ENCODE data around the gene COPE. TPM values are rescaled to one million over a fixed set of nuclear protein-coding genes. Genes with fewer than 3 reads are reported as not detected.

Gene COPE
- polyA plus RNA-seq, 1 donor (not counting 4 experiments of a cell fraction or from before 2014, with no cell fraction given) = 109 TPM

- no peak overlapping the region for H3K4me3 ChIP-seq (ENCODE audit: control insufficient read depth in 2 of 3, extremely low read depth in 1 of 3, insufficient read depth in 2 of 3, low read depth in 1 of 3, low read length in 3 of 3)
- H4K20me1 ChIP-seq (ENCODE audit: control insufficient read depth, extremely low read depth, insufficient read depth, low read length) = no peaks in the 10 kb centered on the region
- H3K9me1 ChIP-seq (ENCODE audit: control insufficient read depth, extremely low read depth, insufficient read depth, low read length) = no peaks in the 10 kb centered on the region
- H3K36me3 ChIP-seq (ENCODE audit: control insufficient read depth in 2 of 2, extremely low read depth in 1 of 2, insufficient read depth in 2 of 2, low read length in 2 of 2) = peaks cover 0 to 6% of the 10 kb centered on the region in 2 experiments
- FAIRE-seq = no peak
- no peak overlapping the region for H2AFZ ChIP-seq (ENCODE audit: control insufficient read depth, low read length)
- H3K9me3 ChIP-seq (ENCODE audit: control insufficient read depth, low read depth, low read length) = no peaks in the 10 kb centered on the region
- H3K27me3 ChIP-seq (ENCODE audit: control insufficient read depth, extremely low read depth, insufficient read depth, low read length) = peaks cover 35% of the 10 kb centered on the region
- H3K9ac ChIP-seq (ENCODE audit: control insufficient read depth, extremely low read depth, insufficient read depth, low read length) = no peak overlapping the region
- no peak for DNase-seq (ENCODE audit: low read depth, low spot score)
- no peak for TF ChIP-seq CTCF (optimal IDR thresholded peaks at IDR 0.05 in 1 of 3, IDR thresholded peaks at IDR 0.05 in 1 of 3, conservative IDR thresholded peaks at IDR 0.05 in 1 of 3; ENCODE audit: extremely low read depth in 1 of 3, insufficient read depth in 2 of 3, low read length in 3 of 3)
- TF ChIP-seq EZH2 (IDR thresholded peaks at IDR 0.05; ENCODE audit: low read length) = peak; percentile 89
- dilution Hi-C loops (cut with MboI; ENCODE audit: extremely low pct_ligation_motif_present, low sequenced_read_pairs) = no loop called here
- no peak overlapping the region for H3K27ac ChIP-seq (ENCODE audit: control insufficient read depth, insufficient read depth, low read length)
- no peaks in the 10 kb centered on the region for H3K4me1 ChIP-seq (ENCODE audit: control insufficient read depth, extremely low read depth, insufficient read depth, low read length)
- peak overlapping the region; percentile 27 for H3K4me2 ChIP-seq (ENCODE audit: control insufficient read depth, extremely low read depth, insufficient read depth, low read depth, low read length)
- no peaks in the 10 kb centered on the region for H3K79me2 ChIP-seq (ENCODE audit: control insufficient read depth, insufficient read depth, low read length)
Observed at GRCh38 chr19:18896421-18896841, 22.8 kb downstream of the COPE start.

GRCh38 chr19:18895824-18896341, 23.3 kb downstream of the COPE start, which contains the start of gene CERS1:
CERS1 (minus strand) TSS chr19:18896158; CDS start chr19:18896072, 86 bp downstream.
- no peaks in the 10 kb centered on the region for H3K79me2 ChIP-seq (ENCODE audit: control insufficient read depth, insufficient read depth, low read length)
- no peak within 1 kb of the TSS for H3K9ac ChIP-seq (ENCODE audit: control insufficient read depth, extremely low read depth, insufficient read depth, low read length)
- H3K9me1 ChIP-seq (ENCODE audit: control insufficient read depth, extremely low read depth, insufficient read depth, low read length) = no peaks in the 10 kb centered on the region
- peaks cover 35% of the 10 kb centered on the region for H3K27me3 ChIP-seq (ENCODE audit: control insufficient read depth, extremely low read depth, insufficient read depth, low read length)
- peak within 1 kb of the TSS in 1 of 3 experiments; percentile 18 for H3K4me3 ChIP-seq (ENCODE audit: control insufficient read depth in 2 of 3, extremely low read depth in 1 of 3, insufficient read depth in 2 of 3, low read depth in 1 of 3, low read length in 3 of 3)
- no peaks in the 10 kb centered on the region for H4K20me1 ChIP-seq (ENCODE audit: control insufficient read depth, extremely low read depth, insufficient read depth, low read length)
- no peaks in the 10 kb centered on the region for H3K4me1 ChIP-seq (ENCODE audit: control insufficient read depth, extremely low read depth, insufficient read depth, low read length)
- no peak for DNase-seq (ENCODE audit: low read depth, low spot score)
- H3K9me3 ChIP-seq (ENCODE audit: control insufficient read depth, low read depth, low read length) = no peaks in the 10 kb centered on the region
- FAIRE-seq = no peak
- dilution Hi-C loops (cut with MboI; ENCODE audit: extremely low pct_ligation_motif_present, low sequenced_read_pairs) = no loop called here
- no peak for TF ChIP-seq EZH2 (IDR thresholded peaks at IDR 0.05; ENCODE audit: low read length)
- peaks cover 0 to 3% of the 10 kb centered on the region in 2 experiments for H3K36me3 ChIP-seq (ENCODE audit: control insufficient read depth in 2 of 2, extremely low read depth in 1 of 2, insufficient read depth in 2 of 2, low read length in 2 of 2)
- peak within 1 kb of the TSS; percentile 67 for H3K4me2 ChIP-seq (ENCODE audit: control insufficient read depth, extremely low read depth, insufficient read depth, low read depth, low read length)
- no peak within 1 kb of the TSS for H2AFZ ChIP-seq (ENCODE audit: control insufficient read depth, low read length)
- no peak within 1 kb of the TSS for H3K27ac ChIP-seq (ENCODE audit: control insufficient read depth, insufficient read depth, low read length)
